Natural killer cell (primary cell): ENCODE results near the gene RRBP1. TPM values are rescaled to one million over a fixed set of nuclear protein-coding genes. Genes with fewer than 3 reads are reported as not detected.

Experiments used
- ATAC-seq, 3 donors: fragments of 150-1000 bp in 2 of 3; fragments of 200-7000 bp in 1 of 3; cut with Tn5 transposase; 1 replicate in 1 of 3; 2 replicates in 2 of 3; pipeline ENCODE4 v1.10.0; 2021; ENCODE audit warnings: mild to moderate bottlenecking in 2 of 3, moderate library complexity in 2 of 3
- DNase-seq, 2 donors: peaks; one replicate each; pipeline versions ENCODE4 v3.0.0 to v3.0.0-alpha.2; 2013 to 2021; ENCODE audit warnings: mixed read lengths in 1 of 2
- H3K27ac ChIP-seq: one replicate; pipeline ENCODE4 v1.5.1; 2013; ENCODE audit warnings: mild to moderate bottlenecking, low read length
- H3K27me3 ChIP-seq: one replicate; pipeline ENCODE4 v1.6.1; 2013; ENCODE audit warnings: low read length; ENCODE audit not compliant: control insufficient read depth, insufficient read depth
- H3K36me3 ChIP-seq: one replicate; pipeline ENCODE4 v1.6.1; 2013; ENCODE audit warnings: low read length; ENCODE audit not compliant: control insufficient read depth, insufficient read depth
- H3K4me1 ChIP-seq: one replicate; pipeline ENCODE4 v1.6.1; 2013; ENCODE audit warnings: low read length; ENCODE audit not compliant: control insufficient read depth, insufficient read depth
- H3K4me3 ChIP-seq: one replicate; pipeline ENCODE4 v1.5.1; 2013; ENCODE audit warnings: low read length
- H3K9me3 ChIP-seq: one replicate; pipeline ENCODE4 v1.6.1; 2013; ENCODE audit warnings: low read length; ENCODE audit not compliant: control insufficient read depth, insufficient read depth
- H3K27ac Mint-ChIP-seq, 2 donors: one replicate each; pipeline ENCODE4 v1.8.0; 2022; ENCODE audit warnings: mild to moderate bottlenecking in 2 of 2, mixed read lengths in 2 of 2, moderate library complexity in 1 of 2
- H3K27me3 Mint-ChIP-seq, 2 donors: one replicate each; pipeline ENCODE4 v1.8.0; 2022; ENCODE audit warnings: low read depth in 2 of 2, mixed read lengths in 2 of 2
- H3K36me3 Mint-ChIP-seq: one replicate; pipeline ENCODE4 v1.8.0; 2022; ENCODE audit warnings: mixed read lengths
- H3K4me1 Mint-ChIP-seq, 2 donors: one replicate each; pipeline ENCODE4 v1.8.0; 2022; ENCODE audit warnings: mixed read lengths in 2 of 2
- H3K4me3 Mint-ChIP-seq: one replicate; pipeline ENCODE4 v1.8.0; 2022; ENCODE audit warnings: mild to moderate bottlenecking, moderate library complexity, mixed read lengths
- H3K9me3 Mint-ChIP-seq, 2 donors: one replicate each; pipeline ENCODE4 v1.8.0; 2022; ENCODE audit warnings: mixed read lengths in 2 of 2
- CTCF ChIP-seq: fragments of 200-600 bp; IDR thresholded peaks from one replicate; pipeline ENCODE4 v1.8.0; 2022; ENCODE audit warnings: antibody characterized with exemption
- WGBS: methylation state at CpG from one replicate; pipeline ENCODE4 v1.1.7; 2013; ENCODE audit warnings: missing lambda C conversion rate; ENCODE audit not compliant: insufficient coverage; 5-methylcytosine and 5-hydroxymethylcytosine counted together
- intact Hi-C: fragments of 100-400 bp; cut with micrococcal nuclease; formaldehyde crosslinking; loops from one replicate; pipeline ENCODE4 v1.14.2; 2022
- total RNA-seq, 4 donors: library from RNA; stranded (reverse); fragments of 120-200 nt in 1 of 4; gene quantifications; one replicate each; pipeline versions ENCODE4 v1.2.3 to v1.2.4, GENCODE V29; 2013 to 2022

The RRBP1 gene
- total RNA-seq, 3 donors from 2014 or later (not counting 1 experiment from before 2014, with no cell fraction given), result 88.3 to 95.4 (median 90.1) TPM

GRCh38 chr20:17646209-17646960, 35.7 kb downstream of the RRBP1 start:
- Histone ChIP-seq H3K4me1 (peaks cover 26% of the 10 kb centered on the region), H3K4me3 (no peak overlapping the region), H3K27me3 (no peaks in the 10 kb centered on the region), H3K9me3 (no peaks in the 10 kb centered on the region), H3K36me3 (peaks cover 9% of the 10 kb centered on the region), H3K27ac (no peak overlapping the region)
- DNase-seq (no peak), ATAC-seq (no peak)
- Mint-ChIP-seq H3K9me3 (no peaks in the 10 kb centered on the region), H3K4me1 (peaks cover 25 to 45% of the 10 kb centered on the region in 2 donors), H3K36me3 (no peaks in the 10 kb centered on the region), H3K27ac (peak overlapping the region in 1 of 2 donors; percentile 23), H3K27me3 (no peaks in the 10 kb centered on the region), H3K4me3 (no peak overlapping the region)
- 72% methylated on average over 14 of the region's 14 CpGs for WGBS
- no peak for TF ChIP-seq CTCF
- intact Hi-C loops, result no loop called here

- H3K9me3 ChIP-seq, result no peaks in the 10 kb centered on the region
- H3K27ac ChIP-seq, result no peak overlapping the region
- no peak overlapping the region for H3K4me3 ChIP-seq
- no peaks in the 10 kb centered on the region for H3K27me3 ChIP-seq
- no peak overlapping the region for H3K27ac Mint-ChIP-seq
- peaks cover 26% of the 10 kb centered on the region for H3K4me1 ChIP-seq
- H3K9me3 Mint-ChIP-seq, result no peaks in the 10 kb centered on the region
- H3K4me1 Mint-ChIP-seq, result peaks cover 20 to 40% of the 10 kb centered on the region in 2 donors
- no peak overlapping the region for H3K4me3 Mint-ChIP-seq
- no peak for TF ChIP-seq CTCF
- intact Hi-C loops, result no loop called here
- no peaks in the 10 kb centered on the region for H3K27me3 Mint-ChIP-seq
- WGBS, result 91% methylated on average over 10 of the region's 10 CpGs
- peaks cover 15% of the 10 kb centered on the region for H3K36me3 ChIP-seq
- ATAC-seq (no peak), DNase-seq (no peak)
- no peaks in the 10 kb centered on the region for H3K36me3 Mint-ChIP-seq
Observed at GRCh38 chr20:17645546-17646208, 36.4 kb downstream of the RRBP1 start.

GRCh38 chr20:17645010-17645409, 37.0 kb downstream of the RRBP1 start:
- H3K4me3 Mint-ChIP-seq, result no peak overlapping the region
- no peak overlapping the region for H3K27ac ChIP-seq

More at GRCh38 chr20:17645010-17645409, 37.0 kb downstream of the RRBP1 start:
- peaks cover 26% of the 10 kb centered on the region for H3K4me1 ChIP-seq
- ATAC-seq (no peak), DNase-seq (no peak)
- peaks cover 21% of the 10 kb centered on the region for H3K36me3 ChIP-seq
- intact Hi-C loops, result no loop called here
- Mint-ChIP-seq H3K9me3 (no peaks in the 10 kb centered on the region), H3K27ac (peak overlapping the region in 1 of 2 donors; percentile 35), H3K36me3 (no peaks in the 10 kb centered on the region), H3K4me1 (peaks cover 20 to 44% of the 10 kb centered on the region in 2 donors), H3K27me3 (no peaks in the 10 kb centered on the region)
- 92% methylated on average over 14 of the region's 14 CpGs for WGBS
- no peak for TF ChIP-seq CTCF
- no peaks in the 10 kb centered on the region for H3K27me3 ChIP-seq
- H3K4me3 ChIP-seq, result no peak overlapping the region
- no peaks in the 10 kb centered on the region for H3K9me3 ChIP-seq
